Keratinocyte (primary cell): ENCODE measurements around the gene ANKRD28. TPM values are rescaled to one million over a fixed set of nuclear protein-coding genes. Genes with fewer than 3 reads are reported as not detected.
A peak's percentile ranks its signal among the peaks of the same experiment; 100 is the strongest.

Experiments
- DNase-seq: peaks from one replicate; pipeline ENCODE4 v3.0.0-alpha.2; 2011; ENCODE audit warnings: low read depth, missing footprints, low spot score
- FAIRE-seq: peaks from 2 replicates; lab custom pipeline; 2011; peaks lifted over from hg19 to GRCh38; lab: Jason Lieb, UNC
- H2AFZ ChIP-seq: 2 replicates; pipeline ENCODE4 v1.6.0; 2012; ENCODE audit warnings: low read length, control low read depth, inconsistent platforms; ENCODE audit not compliant: control insufficient read depth
- H3K27ac ChIP-seq: 2 replicates; pipeline ENCODE4 v1.5.1; 2011; ENCODE audit warnings: low read length; ENCODE audit not compliant: control insufficient read depth, insufficient read depth
- H3K27me3 ChIP-seq: 3 replicates; pipeline ENCODE4 v1.6.0; 2011; ENCODE audit warnings: low read length; ENCODE audit not compliant: control insufficient read depth, insufficient read depth; ENCODE audit errors: extremely low read depth
- H3K36me3 ChIP-seq, 2 experiments: 2 replicates in 1 of 2; 3 replicates in 1 of 2; pipeline ENCODE4 v1.5.1; 2011; ENCODE audit warnings: low read length in 2 of 2, mild to moderate bottlenecking in 1 of 2; ENCODE audit not compliant: control insufficient read depth in 2 of 2, insufficient read depth in 2 of 2; ENCODE audit errors: extremely low read depth in 1 of 2
- H3K4me1 ChIP-seq: 3 replicates; pipeline ENCODE4 v1.5.1; 2011; ENCODE audit warnings: low read length; ENCODE audit not compliant: control insufficient read depth, insufficient read depth; ENCODE audit errors: extremely low read depth
- H3K4me2 ChIP-seq: 3 replicates; pipeline ENCODE4 v1.6.0; 2011; ENCODE audit warnings: low read depth, low read length; ENCODE audit not compliant: control insufficient read depth, insufficient read depth; ENCODE audit errors: extremely low read depth
- H3K4me3 ChIP-seq, 3 experiments: fragments of 200-600 bp in 1 of 3; sonication (generic) in 1 of 3; 2 replicates in 2 of 3; 3 replicates in 1 of 3; pipeline ENCODE4 v1.5.1; 2011 to 2016; ENCODE audit warnings: low read length in 3 of 3, mild to moderate bottlenecking in 3 of 3, control low read depth in 2 of 3, inconsistent platforms in 1 of 3, low read depth in 1 of 3, mixed read lengths in 1 of 3, mixed run types in 1 of 3, moderate library complexity in 1 of 3; ENCODE audit not compliant: control insufficient read depth in 2 of 3, insufficient read depth in 2 of 3; ENCODE audit errors: extremely low read depth in 1 of 3
- H3K79me2 ChIP-seq: 2 replicates; pipeline ENCODE4 v1.6.0; 2012; ENCODE audit warnings: low read length; ENCODE audit not compliant: control insufficient read depth, insufficient read depth
- H3K9ac ChIP-seq: 3 replicates; pipeline ENCODE4 v1.6.0; 2011; ENCODE audit warnings: low read length; ENCODE audit not compliant: control insufficient read depth, insufficient read depth; ENCODE audit errors: extremely low read depth
- H3K9me1 ChIP-seq: 3 replicates; pipeline ENCODE4 v1.6.0; 2011; ENCODE audit warnings: low read length; ENCODE audit not compliant: control insufficient read depth, insufficient read depth; ENCODE audit errors: extremely low read depth
- H3K9me3 ChIP-seq: 2 replicates; pipeline ENCODE4 v1.5.1; 2012; ENCODE audit warnings: low read depth, low read length; ENCODE audit not compliant: control insufficient read depth
- H4K20me1 ChIP-seq: 3 replicates; pipeline ENCODE4 v1.6.0; 2011; ENCODE audit warnings: low read length; ENCODE audit not compliant: control insufficient read depth, insufficient read depth; ENCODE audit errors: extremely low read depth
- CTCF ChIP-seq, 3 experiments: IDR thresholded peaks in 1 of 3; conservative IDR thresholded peaks in 1 of 3; optimal IDR thresholded peaks in 1 of 3; 2 replicates in 2 of 3; 3 replicates in 1 of 3; pipeline versions ENCODE3 to v1.5.1; 2011; ENCODE audit warnings: low read length in 3 of 3, mild to moderate bottlenecking in 3 of 3, moderate library complexity in 2 of 3, control low read depth in 1 of 3, inconsistent platforms in 1 of 3; ENCODE audit not compliant: insufficient read depth in 2 of 3; ENCODE audit errors: extremely low read depth in 1 of 3
- EZH2 ChIP-seq: IDR thresholded peaks from one replicate; pipeline ENCODE4 v1.6.1; 2012; ENCODE audit warnings: inconsistent platforms, mild to moderate bottlenecking, low read length, moderate library complexity
- dilution Hi-C: fragments of 300-500 bp; cut with MboI; formaldehyde crosslinking; loops from one replicate; pipeline ENCODE4 v1.7.0; 2020; ENCODE audit warnings: low sequenced_read_pairs; ENCODE audit not compliant: extremely low pct_ligation_motif_present
- polyA plus RNA-seq, 5 experiments: library from polyadenylated mRNA; depleted of rRNA in 3 of 5; stranded (reverse) in 3 of 5; stranded (forward) in 1 of 5; unstranded in 1 of 5; fragments of >200 nt; gene quantifications; 1 replicate in 1 of 5; 2 replicates in 3 of 5; 3 replicates in 1 of 5; pipeline versions ENCODE4 v1.2.1 to v1.2.3, GENCODE V29; 2011 to 2012; ENCODE audit warnings: missing spikeins in 2 of 5, low read depth in 1 of 5, low replicate concordance in 1 of 5

ANKRD28 gene
- polyA plus RNA-seq, 1 donor (not counting 4 experiments of a cell fraction or from before 2014, with no cell fraction given): 32.7 TPM

DNA sequence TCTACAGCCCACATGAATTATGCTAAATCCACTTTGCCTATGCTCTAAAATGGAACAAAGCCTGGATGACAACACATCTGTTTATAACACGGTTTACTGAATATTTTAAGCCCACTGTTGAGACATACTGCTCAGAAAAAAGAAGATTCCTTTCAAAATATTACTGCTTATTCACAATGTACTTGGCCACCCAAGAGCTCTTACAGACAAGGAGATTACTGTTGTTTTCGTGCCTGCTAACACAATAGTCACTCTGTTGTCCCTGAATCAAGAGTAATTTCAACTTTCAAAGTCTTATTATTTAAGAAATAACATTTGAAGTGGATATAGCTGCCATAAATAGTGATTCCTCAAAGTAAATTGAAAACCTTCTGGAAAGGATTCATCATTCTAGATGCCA is 70.9 kb downstream of the ANKRD28 start:
- no peak for FAIRE-seq
- H3K36me3 ChIP-seq: peaks cover 7 to 10% of the 10 kb centered on the region in 2 experiments
- H3K27ac ChIP-seq: no peak overlapping the region

DNA sequence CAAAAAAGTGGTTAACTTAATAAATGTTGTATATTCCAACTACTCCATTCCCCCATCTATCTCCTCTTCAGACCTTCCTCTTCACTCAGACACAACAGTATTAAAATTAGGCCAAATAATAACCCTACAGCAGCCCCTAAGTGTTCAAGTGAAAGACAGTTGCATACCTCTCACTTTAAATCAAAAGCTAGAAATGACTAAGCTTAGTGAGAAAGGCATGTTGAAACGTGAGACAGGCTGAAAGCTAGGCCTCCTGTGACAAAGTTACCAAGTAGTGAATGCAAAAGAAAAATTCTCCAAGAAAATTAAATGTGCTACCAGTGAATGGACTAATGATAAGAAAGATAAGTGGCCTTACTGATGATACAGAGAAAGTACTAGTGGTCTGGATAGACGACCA is 71.7 kb downstream of the ANKRD28 start:
- FAIRE-seq (peak; percentile 83), DNase-seq (no peak)

More for the DNA sequence above, 70.9 kb downstream of the ANKRD28 start:
- Histone ChIP-seq H3K4me1 (peaks cover 16% of the 10 kb centered on the region), H3K9ac (no peak overlapping the region), H3K4me2 (no peak overlapping the region), H3K27me3 (no peaks in the 10 kb centered on the region), H3K4me3 (no peak overlapping the region), H3K9me3 (no peaks in the 10 kb centered on the region), H3K9me1 (no peaks in the 10 kb centered on the region), H4K20me1 (no peaks in the 10 kb centered on the region), H3K79me2 (no peaks in the 10 kb centered on the region), H2AFZ (no peak overlapping the region)
- dilution Hi-C loops: no loop called here
- DNase-seq: no peak
- TF ChIP-seq CTCF (optimal IDR thresholded peaks at IDR 0.05 in 1 of 3, IDR thresholded peaks at IDR 0.05 in 1 of 3, conservative IDR thresholded peaks at IDR 0.05 in 1 of 3; ENCODE audit: extremely low read depth in 1 of 3, insufficient read depth in 2 of 3, low read length in 3 of 3) (no peak), EZH2 (no peak)

More for the DNA sequence above, 71.7 kb downstream of the ANKRD28 start:
- H4K20me1 ChIP-seq: no peaks in the 10 kb centered on the region
- H3K9me1 ChIP-seq: no peaks in the 10 kb centered on the region
- H3K9me3 ChIP-seq: no peaks in the 10 kb centered on the region
- H3K4me3 ChIP-seq: peak overlapping the region in 1 of 3 experiments; percentile 3
- no peaks in the 10 kb centered on the region for H3K27me3 ChIP-seq
- H2AFZ ChIP-seq: peak overlapping the region; percentile 1
- H3K27ac ChIP-seq: peak overlapping the region; percentile 56
- peaks cover 6 to 8% of the 10 kb centered on the region in 2 experiments for H3K36me3 ChIP-seq
- H3K4me2 ChIP-seq: peak overlapping the region; percentile 53
- TF ChIP-seq EZH2 (no peak), CTCF (optimal IDR thresholded peaks at IDR 0.05 in 1 of 3, IDR thresholded peaks at IDR 0.05 in 1 of 3, conservative IDR thresholded peaks at IDR 0.05 in 1 of 3; ENCODE audit: extremely low read depth in 1 of 3, insufficient read depth in 2 of 3, low read length in 3 of 3) (no peak)
- peaks cover 16% of the 10 kb centered on the region for H3K4me1 ChIP-seq
- H3K9ac ChIP-seq: peak overlapping the region; percentile 20
- H3K79me2 ChIP-seq: no peaks in the 10 kb centered on the region
- dilution Hi-C loops: no loop called here
